Measurements from ENCODE around the gene EIF3K.
"Not testable (repeated sequence)": the region's sequence is repeated elsewhere in the genome, so short reads cannot be mapped to it uniquely, and the experiment has no call there.

Gene EIF3K

DNA sequence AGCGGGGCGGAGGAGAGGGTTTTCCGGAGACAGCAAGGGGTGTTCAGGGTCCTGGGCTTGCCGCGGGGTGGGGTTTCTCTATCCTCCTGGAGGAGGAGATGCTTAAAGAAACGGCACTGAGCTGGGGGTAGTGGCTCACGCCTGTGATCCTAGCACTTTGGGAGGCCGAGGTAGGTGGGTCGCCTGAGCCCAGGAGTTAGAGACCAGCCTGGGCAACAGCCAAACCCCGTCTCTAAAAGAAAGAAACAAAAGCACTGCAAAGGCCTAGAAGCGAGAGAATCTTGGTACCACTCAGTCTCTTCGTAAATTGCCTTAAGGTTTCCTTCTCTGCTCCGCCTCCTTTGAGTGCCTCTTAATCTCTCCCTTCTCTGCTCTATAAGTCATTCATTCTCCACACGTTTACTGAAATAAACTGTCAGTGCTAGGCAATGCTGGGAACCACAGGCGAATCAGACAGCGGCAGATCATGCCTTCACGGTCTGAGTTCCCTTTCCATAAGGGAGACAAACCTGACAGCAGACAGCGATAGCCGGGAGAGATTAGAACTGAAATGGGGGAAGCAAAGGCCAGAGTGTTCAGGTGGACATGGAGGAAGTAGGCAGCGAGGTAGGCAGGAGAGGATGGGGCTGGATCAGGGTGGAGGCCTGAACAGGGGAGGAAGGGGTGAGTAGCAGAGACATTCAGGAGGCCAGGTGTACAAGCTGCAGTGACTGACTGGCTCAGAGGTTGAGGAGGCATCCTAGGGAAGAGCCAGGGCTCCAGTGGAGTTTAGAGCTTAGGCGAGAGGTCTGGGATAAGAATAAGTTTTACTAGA, 580 bp downstream of the EIF3K start:
- peak overlapping the region; percentile 90 for H3K9ac ChIP-seq (ENCODE audit: low read length)
- no peaks in the 10 kb centered on the region for H3K27me3 ChIP-seq (ENCODE audit: control insufficient read depth, insufficient read depth, low read length)
- H3K9me3 ChIP-seq (ENCODE audit: control insufficient read depth, insufficient read depth, low read depth, low read length): no peaks in the 10 kb centered on the region
- peak overlapping the region; percentile 85 for H3K4me3 ChIP-seq (ENCODE audit: low read depth, low read length)
- H3K27ac ChIP-seq (ENCODE audit: low read depth, low read length): peak overlapping the region; percentile 18; the same call in 1 of the 2 replicates
- H3K36me3 ChIP-seq (ENCODE audit: control insufficient read depth, insufficient read depth, low read length): peaks cover 38% of the 10 kb centered on the region
- peaks cover 33% of the 10 kb centered on the region for H3K4me1 ChIP-seq (ENCODE audit: control insufficient read depth, insufficient read depth, low read length)

DNA sequence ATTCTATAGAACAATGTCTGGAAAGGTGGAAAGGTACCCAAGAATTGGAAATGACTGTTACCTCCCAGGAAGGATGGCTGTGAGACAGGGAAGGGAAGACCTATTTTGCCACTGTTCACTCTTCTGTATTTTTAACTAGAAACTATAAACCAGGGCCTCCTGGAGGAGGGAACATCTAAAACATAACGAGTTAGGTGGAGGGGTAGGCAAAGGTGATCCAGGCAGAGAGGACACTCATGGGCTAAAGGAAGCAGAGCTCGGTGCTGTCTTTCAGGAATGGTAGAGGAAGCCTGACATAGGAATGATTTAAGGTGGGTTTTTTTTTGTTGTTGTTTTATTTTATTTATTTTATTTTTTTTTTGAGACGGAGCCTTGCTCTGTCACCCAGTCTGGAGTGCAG, 5.8 kb downstream of the EIF3K start:
- H3K36me3 ChIP-seq (ENCODE audit: control insufficient read depth, insufficient read depth, low read length): peaks cover 90% of the 10 kb centered on the region
- peaks cover 17% of the 10 kb centered on the region for H3K4me1 ChIP-seq (ENCODE audit: control insufficient read depth, insufficient read depth, low read length)
- H3K27ac ChIP-seq (ENCODE audit: low read depth, low read length): no peak overlapping the region
- no peaks in the 10 kb centered on the region for H3K9me3 ChIP-seq (ENCODE audit: control insufficient read depth, insufficient read depth, low read depth, low read length)
- no peak overlapping the region for H3K9ac ChIP-seq (ENCODE audit: low read length)
- H3K4me3 ChIP-seq (ENCODE audit: low read depth, low read length): no peak overlapping the region
- no peaks in the 10 kb centered on the region for H3K27me3 ChIP-seq (ENCODE audit: control insufficient read depth, insufficient read depth, low read length)

DNA sequence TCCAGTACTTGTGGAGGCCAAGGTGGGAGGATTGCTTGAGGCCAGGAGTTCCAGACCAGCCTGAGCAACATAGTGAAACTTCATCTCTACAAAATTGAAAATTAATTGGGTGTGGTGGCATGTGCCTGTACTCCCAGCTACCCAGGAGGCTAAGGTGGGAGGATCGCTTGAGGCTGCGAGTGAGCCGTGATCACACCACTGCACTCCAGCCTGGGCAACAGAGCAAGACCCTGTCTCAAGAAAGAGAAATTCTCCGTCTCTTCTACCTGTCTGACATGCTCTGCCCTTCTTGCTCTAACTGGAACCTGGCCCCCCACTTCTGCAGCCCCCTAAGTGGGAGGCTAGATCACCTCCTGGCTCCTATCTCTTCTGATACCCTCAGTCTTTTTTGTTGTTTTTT, 7.4 kb downstream of the EIF3K start:
- Histone ChIP-seq H3K27ac (ENCODE audit: low read depth, low read length) (no peak overlapping the region), H3K27me3 (ENCODE audit: control insufficient read depth, insufficient read depth, low read length) (no peaks in the 10 kb centered on the region), H3K36me3 (ENCODE audit: control insufficient read depth, insufficient read depth, low read length) (peaks cover 86% of the 10 kb centered on the region), H3K9ac (ENCODE audit: low read length) (no peak overlapping the region), H3K9me3 (ENCODE audit: control insufficient read depth, insufficient read depth, low read depth, low read length) (no peaks in the 10 kb centered on the region), H3K4me1 (ENCODE audit: control insufficient read depth, insufficient read depth, low read length) (peaks cover 14% of the 10 kb centered on the region), H3K4me3 (ENCODE audit: low read depth, low read length) (no peak overlapping the region)

- Histone ChIP-seq H3K36me3 (ENCODE audit: control insufficient read depth, insufficient read depth, low read length) (peaks cover 76% of the 10 kb centered on the region), H3K9ac (ENCODE audit: low read length) (no peak overlapping the region), H3K4me3 (ENCODE audit: low read depth, low read length) (no peak overlapping the region), H3K27me3 (ENCODE audit: control insufficient read depth, insufficient read depth, low read length) (no peaks in the 10 kb centered on the region), H3K27ac (ENCODE audit: low read depth, low read length) (no peak overlapping the region; the same call in 1 of the 2 replicates), H3K9me3 (ENCODE audit: control insufficient read depth, insufficient read depth, low read depth, low read length) (no peaks in the 10 kb centered on the region), H3K4me1 (ENCODE audit: control insufficient read depth, insufficient read depth, low read length) (peaks cover 7% of the 10 kb centered on the region; the same call in 1 of the 2 replicates)
These were observed 10.6 kb downstream of the EIF3K start for GRCh38 chr19:38629568-38629967.

GRCh38 chr19:38631301-38631700, 12.3 kb downstream of the EIF3K start:
- peak overlapping the region; percentile 67; the same call in 1 of the 2 replicates for H3K27ac ChIP-seq (ENCODE audit: low read depth, low read length)
- H3K4me3 ChIP-seq (ENCODE audit: low read depth, low read length); H3K27me3 ChIP-seq (ENCODE audit: control insufficient read depth, insufficient read depth, low read length); H3K9me3 ChIP-seq (ENCODE audit: control insufficient read depth, insufficient read depth, low read depth, low read length): not testable (repeated sequence)
- H3K9ac ChIP-seq (ENCODE audit: low read length): peak overlapping the region; percentile 31
- H3K4me1 ChIP-seq (ENCODE audit: control insufficient read depth, insufficient read depth, low read length): peaks cover 18% of the 10 kb centered on the region; the same call in 1 of the 2 replicates
- H3K36me3 ChIP-seq (ENCODE audit: control insufficient read depth, insufficient read depth, low read length): peaks cover 75% of the 10 kb centered on the region

GRCh38 chr19:38631811-38632475, 13.0 kb downstream of the EIF3K start:
- H3K9ac ChIP-seq (ENCODE audit: low read length): peak overlapping the region; percentile 49
- not testable (repeated sequence) for H3K9me3 ChIP-seq (ENCODE audit: control insufficient read depth, insufficient read depth, low read depth, low read length); H3K4me3 ChIP-seq (ENCODE audit: low read depth, low read length); H3K27me3 ChIP-seq (ENCODE audit: control insufficient read depth, insufficient read depth, low read length)
- H3K4me1 ChIP-seq (ENCODE audit: control insufficient read depth, insufficient read depth, low read length): peaks cover 24% of the 10 kb centered on the region
- H3K36me3 ChIP-seq (ENCODE audit: control insufficient read depth, insufficient read depth, low read length): peaks cover 74% of the 10 kb centered on the region
- H3K27ac ChIP-seq (ENCODE audit: low read depth, low read length): peak overlapping the region; percentile 25; the same call in 1 of the 2 replicates

DNA sequence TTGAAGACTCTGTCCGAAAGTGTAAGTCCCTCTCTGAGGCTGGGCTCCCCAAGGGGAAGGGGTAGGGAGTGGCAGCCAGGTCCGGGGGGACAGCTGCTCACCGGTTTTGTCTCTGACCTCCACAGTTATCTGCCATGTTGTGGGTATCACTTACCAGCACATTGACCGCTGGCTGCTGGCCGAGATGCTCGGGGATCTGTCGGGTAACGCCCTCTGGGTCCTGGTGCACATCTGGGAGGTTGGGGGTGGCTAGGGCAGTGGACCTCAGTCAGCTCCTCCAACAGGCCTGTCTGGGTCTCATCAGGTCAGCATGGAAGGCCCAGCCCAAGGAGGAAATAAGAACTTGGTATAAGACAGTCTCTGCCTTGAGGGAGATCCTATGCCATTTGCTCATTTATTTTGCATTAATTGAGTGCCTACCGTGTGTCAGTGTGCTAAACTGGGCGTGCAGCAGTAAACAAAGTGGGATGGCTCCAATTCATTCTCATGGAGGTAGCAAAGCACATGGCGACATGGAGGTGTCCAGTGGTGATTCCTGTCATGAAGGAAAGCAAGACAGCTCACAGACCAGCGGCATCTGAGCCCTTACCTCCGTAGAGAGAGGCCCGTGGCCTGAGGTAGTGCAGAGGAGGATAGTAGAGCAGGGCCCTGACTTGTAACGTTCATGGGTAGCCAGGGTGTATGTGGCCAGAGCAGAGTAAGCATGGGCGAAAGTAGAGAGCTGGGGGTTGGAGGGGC, 13.7 kb downstream of the EIF3K start:
- H3K4me1 ChIP-seq (ENCODE audit: control insufficient read depth, insufficient read depth, low read length): peaks cover 27% of the 10 kb centered on the region
- no peak overlapping the region for H3K4me3 ChIP-seq (ENCODE audit: low read depth, low read length)
- H3K36me3 ChIP-seq (ENCODE audit: control insufficient read depth, insufficient read depth, low read length): peaks cover 67% of the 10 kb centered on the region

GRCh38 chr19:38634757-38635482, 15.9 kb downstream of the EIF3K start:
- no peak overlapping the region for H3K27ac ChIP-seq (ENCODE audit: low read depth, low read length)
- peaks cover 27% of the 10 kb centered on the region for H3K4me1 ChIP-seq (ENCODE audit: control insufficient read depth, insufficient read depth, low read length)
- H3K36me3 ChIP-seq (ENCODE audit: control insufficient read depth, insufficient read depth, low read length): peaks cover 44% of the 10 kb centered on the region

More for the DNA sequence above, 13.7 kb downstream of the EIF3K start:
- H3K27ac ChIP-seq (ENCODE audit: low read depth, low read length): no peak overlapping the region; the same call in 1 of the 2 replicates
- no peaks in the 10 kb centered on the region for H3K9me3 ChIP-seq (ENCODE audit: control insufficient read depth, insufficient read depth, low read depth, low read length)
- no peak overlapping the region for H3K9ac ChIP-seq (ENCODE audit: low read length)
- H3K27me3 ChIP-seq (ENCODE audit: control insufficient read depth, insufficient read depth, low read length): no peaks in the 10 kb centered on the region

GRCh38 chr19:38635483-38636399, 16.8 kb downstream of the EIF3K start:
- Histone ChIP-seq H3K4me1 (ENCODE audit: control insufficient read depth, insufficient read depth, low read length) (peaks cover 23% of the 10 kb centered on the region), H3K27me3 (ENCODE audit: control insufficient read depth, insufficient read depth, low read length) (no peaks in the 10 kb centered on the region), H3K9me3 (ENCODE audit: control insufficient read depth, insufficient read depth, low read depth, low read length) (no peaks in the 10 kb centered on the region), H3K27ac (ENCODE audit: low read depth, low read length) (peak overlapping the region; percentile 4; the same call in 1 of the 2 replicates), H3K4me3 (ENCODE audit: low read depth, low read length) (no peak overlapping the region), H3K36me3 (ENCODE audit: control insufficient read depth, insufficient read depth, low read length) (peaks cover 36% of the 10 kb centered on the region), H3K9ac (ENCODE audit: low read length) (peak overlapping the region; percentile 1)

More at GRCh38 chr19:38634757-38635482, 15.9 kb downstream of the EIF3K start:
- H3K9ac ChIP-seq (ENCODE audit: low read length): no peak overlapping the region
- no peak overlapping the region for H3K4me3 ChIP-seq (ENCODE audit: low read depth, low read length)
- no peaks in the 10 kb centered on the region for H3K27me3 ChIP-seq (ENCODE audit: control insufficient read depth, insufficient read depth, low read length)
- H3K9me3 ChIP-seq (ENCODE audit: control insufficient read depth, insufficient read depth, low read depth, low read length): no peaks in the 10 kb centered on the region

Measured in HUES6 (cell line).